ENCODE measurements around the gene CLASP1.

Gene CLASP1

GRCh38 chr2:121541495-121541894 is 107.8 kb downstream of the CLASP1 start:
- no peak for DNase-seq (ENCODE audit: low read depth, low spot score)

DNA sequence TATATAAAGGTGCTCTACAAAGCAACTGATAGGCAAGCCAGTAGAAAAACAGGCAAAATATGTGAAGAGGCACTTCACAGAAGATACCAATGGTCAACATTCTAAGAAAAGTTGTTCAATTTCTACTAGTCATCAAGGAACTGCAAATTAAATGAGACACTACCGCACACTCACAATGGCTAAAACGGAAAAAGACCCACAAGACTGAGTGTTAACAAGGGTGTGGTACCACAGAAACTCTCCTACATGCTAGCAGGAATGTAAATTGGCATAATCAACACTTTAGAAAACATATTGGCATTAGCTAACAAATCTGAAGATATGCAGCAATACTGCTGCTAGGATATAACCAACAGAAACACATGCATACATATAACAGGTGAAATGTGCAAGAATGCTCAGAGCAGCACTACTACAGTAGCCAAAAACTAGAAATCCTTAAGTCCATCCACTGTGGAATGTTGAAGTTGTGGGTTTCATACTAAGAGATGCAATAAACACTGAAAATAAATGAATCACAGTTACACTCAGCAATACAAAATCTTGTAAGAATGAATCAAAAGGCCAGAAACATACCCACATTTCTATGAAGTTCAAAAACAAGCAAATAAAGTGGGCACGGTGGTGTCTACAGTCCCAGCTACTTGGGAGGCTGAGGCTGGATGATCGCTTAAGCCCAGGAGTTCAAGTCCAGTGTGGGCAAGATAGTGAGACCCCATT is 109.4 kb downstream of the CLASP1 start:
- DNase-seq (ENCODE audit: low read depth, low spot score) = no peak

DNA sequence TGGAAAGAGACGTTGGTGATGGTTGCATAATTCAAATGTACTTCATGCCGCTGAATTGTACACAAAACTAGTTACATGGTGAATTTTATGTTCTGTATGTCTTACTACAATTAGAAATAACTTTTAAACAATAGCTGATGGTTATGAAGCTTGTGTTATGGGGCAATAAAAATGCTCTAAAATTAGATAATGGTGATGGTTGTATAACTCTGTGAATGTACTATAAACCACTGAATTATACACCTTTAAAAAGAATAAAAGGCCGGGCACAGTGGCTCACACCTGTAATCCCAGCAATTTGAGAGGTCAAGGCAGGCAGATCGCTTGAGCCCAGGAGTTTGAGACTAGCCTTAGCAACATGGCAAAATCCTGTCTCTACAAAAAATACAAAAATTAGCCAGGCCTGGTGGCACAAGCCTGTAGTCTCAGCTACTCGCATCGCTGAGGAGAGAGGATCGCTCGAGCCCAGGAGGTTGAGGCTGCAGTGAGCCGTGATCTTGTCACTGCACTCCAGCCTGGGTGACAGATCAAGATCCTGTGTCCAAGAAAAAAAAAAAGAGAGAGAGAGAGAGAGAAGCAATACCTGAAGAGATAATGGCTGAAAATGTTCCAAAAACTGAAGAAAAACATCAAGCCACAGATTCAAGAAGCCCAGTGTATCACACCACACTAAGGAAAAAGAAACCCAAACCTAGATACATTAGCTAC is 112.3 kb downstream of the CLASP1 start:
- no peak for DNase-seq (ENCODE audit: low read depth, low spot score)

DNA sequence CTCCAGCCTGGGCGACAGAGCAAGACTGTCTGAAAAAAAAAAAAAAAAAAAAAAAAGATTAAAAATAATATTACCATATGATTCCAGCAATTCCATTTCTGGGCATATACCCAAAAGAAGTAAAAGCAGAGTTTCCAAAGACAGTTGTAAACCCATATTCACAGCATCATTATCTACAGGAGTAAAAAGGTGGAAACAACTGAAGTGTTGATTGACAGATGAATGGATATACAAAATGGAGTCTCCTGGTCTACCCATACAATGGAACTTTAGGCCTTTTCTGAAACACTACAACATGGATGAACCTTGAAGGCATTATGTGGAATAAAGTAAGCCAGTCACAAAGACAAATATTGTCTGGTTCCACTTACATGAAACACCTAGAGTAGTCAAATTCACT is 112.9 kb downstream of the CLASP1 start:
- no peak for DNase-seq (ENCODE audit: low read depth, low spot score)

DNA sequence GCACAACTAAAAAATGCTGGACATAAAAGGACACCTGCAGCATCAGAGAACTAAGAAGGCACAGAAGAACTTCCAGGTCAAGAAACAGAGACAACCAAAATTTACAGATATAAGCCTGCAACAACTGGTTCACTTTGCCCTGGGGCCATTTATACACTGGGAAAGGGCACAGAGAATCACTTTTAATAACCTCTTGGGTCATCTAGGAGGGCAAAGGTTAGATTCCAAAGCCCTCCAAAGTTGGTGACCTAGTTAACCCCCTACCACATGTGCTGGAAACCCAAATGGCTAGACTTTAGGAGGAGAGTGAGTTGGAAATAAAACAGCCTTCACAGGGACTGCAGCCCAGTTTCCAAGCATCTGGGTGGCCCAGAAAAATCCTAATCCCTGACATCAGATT is 115.3 kb downstream of the CLASP1 start:
- no peak for DNase-seq (ENCODE audit: low read depth, low spot score)

- DNase-seq (ENCODE audit: low read depth, low spot score) = peak; percentile 24
These were observed 116.4 kb downstream of the CLASP1 start for GRCh38 chr2:121532894-121533293.

DNA sequence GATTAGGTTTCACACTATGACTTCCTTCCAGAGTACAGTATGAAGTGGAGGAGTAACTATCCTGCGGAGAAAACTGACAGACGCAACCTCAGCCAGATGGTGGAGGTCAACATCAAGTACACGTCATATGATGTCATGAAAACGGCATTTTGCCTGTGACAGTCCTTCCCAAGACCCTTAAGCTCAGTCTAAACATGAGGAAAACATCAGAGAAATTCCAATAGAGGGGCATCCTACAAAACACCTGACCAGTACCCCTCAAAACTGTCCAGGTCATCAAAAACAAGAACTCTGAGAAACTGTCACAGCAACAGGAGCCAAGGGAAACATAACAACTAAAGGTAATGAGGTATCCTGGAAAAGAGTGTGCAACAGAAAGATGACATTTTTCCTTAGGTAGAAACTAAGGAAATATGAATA is 116.9 kb downstream of the CLASP1 start:
- no peak for DNase-seq (ENCODE audit: low read depth, low spot score)

DNA sequence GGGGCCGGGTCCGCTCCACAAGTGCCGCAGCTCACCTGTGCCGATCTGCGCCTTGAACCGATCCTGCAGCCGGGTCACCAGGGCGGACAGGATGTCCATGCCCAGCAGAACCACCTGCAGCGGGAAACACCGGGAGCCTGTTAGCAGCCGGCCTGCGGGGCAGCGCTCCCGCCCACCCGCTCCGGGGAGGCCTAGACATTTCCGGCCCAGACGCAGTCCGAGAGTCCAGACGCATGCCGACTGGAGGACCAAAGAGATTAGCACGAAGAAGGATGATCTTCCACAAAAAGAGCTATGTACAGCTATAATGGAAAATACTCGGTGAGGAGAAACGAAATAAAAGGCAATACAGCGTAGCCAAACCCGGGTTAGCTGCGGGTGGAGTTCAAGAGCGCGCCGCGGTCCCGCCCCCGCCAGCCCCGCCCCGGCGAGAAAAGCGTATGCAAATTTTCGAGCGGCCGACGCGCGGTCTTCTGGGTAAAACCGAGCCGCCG is 119.0 kb downstream of the CLASP1 start:
- peak; percentile 87 for DNase-seq (ENCODE audit: low read depth, low spot score)

DNA sequence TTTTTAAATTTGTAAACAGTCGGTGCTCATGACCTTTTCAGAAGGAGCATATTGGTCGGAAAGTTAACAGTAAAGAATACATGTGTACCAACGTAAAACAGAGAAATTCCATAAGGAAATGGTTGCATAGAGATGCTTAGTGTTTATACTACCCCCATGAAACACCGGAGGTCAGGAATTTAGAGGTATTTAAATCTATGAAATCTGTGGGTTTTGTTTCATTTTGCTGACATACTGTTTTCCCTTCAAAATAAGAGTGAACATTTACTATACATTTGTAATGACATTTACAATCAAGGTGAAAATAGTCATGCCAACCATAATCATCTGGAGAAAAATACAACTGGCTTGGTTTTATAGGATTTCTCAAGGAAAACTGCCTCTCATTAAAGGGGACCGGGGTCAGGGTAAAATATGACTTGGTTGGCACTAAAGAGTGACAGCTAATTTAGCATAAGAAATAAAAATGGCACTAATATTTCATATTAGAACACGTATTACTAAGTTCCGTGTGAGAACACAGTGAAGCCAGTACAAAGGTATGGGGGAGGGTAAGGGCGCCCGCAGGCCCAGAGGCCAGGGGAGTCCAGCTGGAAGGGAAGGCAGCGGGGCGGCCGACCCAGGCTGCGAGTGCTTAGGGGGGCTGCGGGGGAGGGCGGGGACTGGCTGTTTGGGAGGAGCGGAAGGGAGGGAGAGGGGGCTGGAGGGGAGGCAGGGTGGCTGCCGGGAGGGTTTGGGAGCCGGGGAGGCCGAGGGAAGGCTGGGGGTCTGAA is 119.6 kb downstream of the CLASP1 start:
- no peak for DNase-seq (ENCODE audit: low read depth, low spot score)

DNA sequence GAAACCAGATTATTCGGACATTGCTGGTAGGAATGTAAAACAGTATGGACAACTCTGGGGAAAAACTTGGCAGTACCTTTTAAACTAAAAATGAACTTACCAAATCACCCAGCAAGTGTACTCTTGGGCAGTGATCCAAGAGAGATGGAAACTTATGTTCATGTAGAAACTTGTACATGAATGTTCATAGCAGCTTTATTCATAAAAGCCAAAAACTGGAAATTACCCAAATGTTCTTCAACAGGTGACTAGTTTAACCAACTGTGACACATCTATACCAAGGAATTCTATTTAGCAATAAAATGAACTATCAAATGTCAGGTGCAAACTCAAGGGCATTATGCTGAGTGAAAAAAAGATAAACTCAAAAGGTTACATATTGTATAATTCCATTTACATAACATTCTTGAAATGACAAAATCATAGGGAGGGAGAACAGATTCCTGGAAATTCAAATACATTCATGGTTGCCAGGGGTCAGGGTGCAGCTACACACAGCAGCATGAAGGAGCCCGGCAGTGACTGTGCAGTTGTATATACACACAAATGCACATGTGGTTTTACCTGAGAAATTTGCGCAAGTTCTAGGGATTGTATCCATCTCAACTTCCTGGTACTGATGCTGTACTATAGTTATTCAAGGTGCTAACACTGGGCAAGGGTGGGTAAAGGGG is 122.1 kb downstream of the CLASP1 start:
- DNase-seq (ENCODE audit: low read depth, low spot score) = no peak

DNA sequence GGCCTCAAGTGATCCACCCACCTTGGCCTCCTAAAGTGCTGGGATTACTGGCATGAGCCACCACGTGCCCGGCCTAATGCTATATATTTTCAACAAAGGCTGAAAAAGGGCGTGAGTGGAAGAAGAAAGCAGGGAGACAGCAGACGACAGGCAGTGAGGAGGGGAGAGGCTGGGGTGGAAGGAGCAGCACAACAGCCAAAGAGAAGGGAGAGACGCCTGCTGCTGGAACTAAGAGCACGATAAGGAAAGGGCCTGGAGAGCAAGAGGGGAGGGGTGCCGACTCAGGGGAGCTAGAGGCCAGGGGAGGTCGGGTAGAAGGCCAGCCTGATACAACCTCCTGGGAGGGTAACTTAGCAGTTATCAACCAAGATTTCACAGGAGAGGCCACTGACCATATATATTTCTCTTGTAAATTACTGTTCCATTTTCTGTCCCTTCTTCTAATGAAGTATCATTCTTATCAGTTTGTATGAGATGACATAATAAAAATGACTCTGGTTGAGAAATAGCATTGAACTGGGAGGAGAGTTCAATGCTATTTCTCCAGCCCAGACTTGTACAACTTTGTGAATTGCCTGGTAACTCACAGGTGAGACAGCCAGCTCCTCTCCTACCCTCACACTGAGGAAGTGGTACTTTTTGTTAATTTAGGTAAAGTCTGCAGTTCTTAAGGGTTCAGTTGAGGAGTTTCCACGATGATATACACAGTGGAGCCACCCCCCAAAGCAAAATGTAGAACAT is 124.4 kb downstream of the CLASP1 start:
- peak; percentile 13 for DNase-seq (ENCODE audit: low read depth, low spot score)

DNA sequence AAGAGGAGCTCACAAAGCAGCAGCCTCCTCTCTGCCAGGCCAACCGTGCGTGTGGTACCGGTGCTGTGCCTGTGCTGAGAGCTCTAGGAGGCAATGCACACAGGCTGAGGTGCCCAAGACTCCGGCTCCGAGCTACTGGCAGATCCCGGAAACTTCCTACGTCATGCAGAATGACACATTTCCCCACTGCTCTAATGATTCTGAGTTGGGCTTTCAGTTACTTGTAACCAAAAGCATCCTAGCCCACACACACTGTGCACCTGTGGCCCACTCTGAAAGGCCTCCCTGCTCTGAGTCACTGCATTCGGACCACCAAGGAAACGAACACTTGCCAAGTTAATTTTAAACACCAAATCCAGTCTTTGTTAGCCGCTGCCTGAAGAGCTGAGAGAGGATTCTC is 127.9 kb downstream of the CLASP1 start:
- DNase-seq (ENCODE audit: low read depth, low spot score) = no peak

GRCh38 chr2:121520641-121520994 is 128.6 kb downstream of the CLASP1 start:
- no peak for DNase-seq (ENCODE audit: low read depth, low spot score)

DNA sequence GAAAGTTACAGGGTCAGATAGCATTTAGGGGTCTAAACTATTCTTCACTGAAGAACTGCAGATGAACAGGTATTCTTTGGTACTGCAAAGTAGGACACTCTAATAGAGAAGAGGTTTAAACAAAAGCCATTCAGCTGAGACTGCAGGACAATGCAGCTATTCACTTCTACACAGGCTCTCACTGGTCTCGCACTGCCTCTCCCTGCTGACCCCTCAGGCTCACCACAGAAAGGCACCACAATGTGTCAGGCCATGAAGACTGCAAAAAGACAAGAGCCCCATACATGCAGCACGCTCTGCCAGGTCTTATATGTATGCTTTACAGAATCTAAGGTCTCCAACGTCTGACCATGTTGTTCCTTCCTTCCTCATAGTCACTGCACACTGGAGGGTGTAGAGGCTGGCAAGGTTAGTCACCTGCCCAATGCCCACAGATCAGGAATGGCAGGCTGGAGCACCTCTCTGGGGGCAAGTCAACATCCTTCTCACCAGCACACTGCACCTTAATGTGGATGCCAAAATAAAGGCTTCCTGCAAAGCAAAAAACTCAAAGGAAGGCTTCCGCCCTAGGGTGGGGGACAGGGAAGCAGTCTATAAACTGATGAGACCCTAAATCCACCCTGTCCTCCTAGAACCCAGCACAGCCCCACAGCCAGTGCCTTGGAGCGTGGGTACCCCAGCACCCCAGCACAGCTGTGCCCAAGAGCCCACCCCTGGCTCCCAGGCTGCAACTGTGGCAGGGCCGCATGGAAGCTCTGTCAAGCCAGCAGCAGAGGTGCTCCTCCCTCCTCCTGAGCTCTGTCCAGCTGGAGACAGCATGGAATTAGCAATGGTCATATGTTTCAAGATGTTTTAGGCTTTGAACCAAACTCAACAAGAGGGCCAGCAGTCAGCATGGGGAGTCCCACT is 129.3 kb downstream of the CLASP1 start:
- DNase-seq (ENCODE audit: low read depth, low spot score) = no peak

DNA sequence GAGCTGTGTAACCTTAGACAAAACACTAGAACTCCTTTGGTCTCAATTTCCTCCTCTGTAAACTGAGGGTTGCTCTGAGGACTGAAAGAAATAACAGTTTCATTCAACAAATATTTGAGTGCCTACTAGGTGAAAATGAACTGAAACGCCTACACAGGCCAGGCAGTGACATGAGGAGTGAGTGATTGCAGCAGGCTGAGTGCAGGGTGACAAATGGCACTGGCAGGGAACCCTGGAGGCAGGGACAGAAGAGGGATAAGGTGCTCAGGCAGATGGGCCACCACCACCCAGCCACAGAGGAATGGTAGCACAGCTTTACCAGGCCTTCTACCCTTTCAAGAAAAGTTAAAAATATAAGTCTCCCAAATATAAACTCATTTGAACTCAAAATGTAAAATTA is 130.1 kb downstream of the CLASP1 start:
- DNase-seq (ENCODE audit: low read depth, low spot score) = no peak

- DNase-seq (ENCODE audit: low read depth, low spot score) = no peak
These were observed 135.5 kb downstream of the CLASP1 start for GRCh38 chr2:121513597-121514333.

DNA sequence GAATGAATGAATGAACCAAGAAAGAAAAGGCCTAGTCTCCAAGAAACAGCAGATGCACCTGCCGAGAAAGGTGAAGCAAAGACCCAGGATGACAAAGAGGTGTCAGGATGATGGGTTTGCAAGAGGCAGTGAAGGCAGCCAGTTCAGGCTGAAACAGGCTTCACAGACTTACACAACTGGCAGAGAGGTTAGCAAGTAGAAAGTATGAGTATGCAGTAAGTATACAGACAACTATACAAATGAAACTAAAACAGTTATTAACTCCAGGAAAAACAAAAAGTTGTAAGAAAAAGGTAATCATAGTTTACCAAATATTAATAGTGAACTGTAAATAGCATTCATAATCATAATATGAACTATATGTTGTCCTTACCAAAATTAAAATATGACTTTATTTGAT is 138.4 kb downstream of the CLASP1 start:
- DNase-seq (ENCODE audit: low read depth, low spot score) = no peak

- no peak for DNase-seq (ENCODE audit: low read depth, low spot score)
These were observed 142.6 kb downstream of the CLASP1 start for GRCh38 chr2:121506621-121507020.

GRCh38 chr2:121505986-121506586 is 143.2 kb downstream of the CLASP1 start:
- no peak for DNase-seq (ENCODE audit: low read depth, low spot score)
